ENCODE measurements around the gene COQ6.
"Not testable (repeated sequence)": the region's sequence is repeated elsewhere in the genome, so short reads cannot be mapped to it uniquely, and the experiment has no call there.

The COQ6 gene

GRCh38 chr14:73988065-73988464 is 38.0 kb downstream of the COQ6 start:
- no peak for DNase-seq (ENCODE audit: low spot score)

GRCh38 chr14:73988656-73989055 is 38.6 kb downstream of the COQ6 start:
- DNase-seq (ENCODE audit: low spot score), result not testable (repeated sequence)

DNA sequence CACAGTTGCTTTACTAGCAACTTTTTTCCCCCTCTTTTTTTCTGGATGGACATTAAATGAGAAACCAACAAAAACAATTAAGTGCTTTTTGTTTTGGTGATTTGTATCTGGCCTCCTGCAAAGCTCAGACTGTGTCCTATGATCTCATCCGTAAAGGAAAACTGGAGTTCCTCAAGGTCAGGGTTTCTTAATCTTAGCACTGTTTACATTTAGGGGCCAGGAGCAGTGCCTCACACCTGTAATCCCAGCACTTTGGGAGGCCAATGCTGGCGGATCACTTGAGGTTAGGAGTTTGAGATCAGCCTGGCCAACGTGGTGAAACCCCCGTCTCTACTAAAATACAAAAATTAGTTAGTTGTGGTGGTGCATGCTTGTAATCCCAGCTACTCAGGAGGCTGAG is 41.0 kb downstream of the COQ6 start:
- no peak for DNase-seq (ENCODE audit: low spot score)

GRCh38 chr14:73994926-73995325 is 44.8 kb downstream of the COQ6 start:
- not testable (repeated sequence) for DNase-seq (ENCODE audit: low spot score)

DNA sequence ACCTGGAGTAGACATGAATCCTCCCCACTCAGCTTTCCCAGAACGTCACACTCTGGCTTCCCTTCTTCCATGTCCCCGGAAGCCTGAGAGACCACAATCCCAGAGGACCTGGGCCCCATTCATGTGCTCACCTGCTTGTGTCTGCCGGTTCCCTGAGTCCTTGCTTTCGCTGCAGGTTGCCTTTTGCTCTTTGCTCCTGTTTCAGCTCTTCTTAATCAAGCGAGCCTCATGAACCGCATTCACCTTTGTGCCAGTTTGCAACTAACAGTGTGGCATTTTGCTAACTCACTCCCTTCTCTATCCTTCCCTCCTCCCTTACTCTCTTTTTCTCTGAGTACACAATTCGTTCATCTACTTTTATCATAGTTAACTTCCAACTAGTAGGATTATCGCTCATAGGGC is 45.9 kb downstream of the COQ6 start:
- no peak for DNase-seq (ENCODE audit: low spot score)

DNA sequence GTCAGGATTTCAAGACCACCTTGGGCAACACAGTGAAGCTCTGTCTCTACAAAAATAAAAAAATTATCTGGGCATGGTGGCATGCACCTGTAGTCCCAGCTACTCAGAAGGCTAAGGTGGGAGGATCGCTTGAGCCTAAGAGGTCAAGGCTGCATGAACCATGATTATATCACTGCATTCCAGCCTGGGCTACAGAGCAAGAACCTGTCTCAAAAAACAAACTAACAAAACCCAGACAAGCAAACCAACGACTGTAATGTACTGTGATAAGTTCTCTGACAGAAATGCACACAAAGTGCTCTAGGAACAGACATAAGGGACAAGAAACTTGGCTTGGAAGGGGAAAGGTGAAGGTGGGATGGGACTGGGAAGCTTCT is 46.6 kb downstream of the COQ6 start:
- DNase-seq (ENCODE audit: low spot score), result no peak

GRCh38 chr14:73997108-73997943 is 47.2 kb downstream of the COQ6 start:
- DNase-seq (ENCODE audit: low spot score), result no peak

DNA sequence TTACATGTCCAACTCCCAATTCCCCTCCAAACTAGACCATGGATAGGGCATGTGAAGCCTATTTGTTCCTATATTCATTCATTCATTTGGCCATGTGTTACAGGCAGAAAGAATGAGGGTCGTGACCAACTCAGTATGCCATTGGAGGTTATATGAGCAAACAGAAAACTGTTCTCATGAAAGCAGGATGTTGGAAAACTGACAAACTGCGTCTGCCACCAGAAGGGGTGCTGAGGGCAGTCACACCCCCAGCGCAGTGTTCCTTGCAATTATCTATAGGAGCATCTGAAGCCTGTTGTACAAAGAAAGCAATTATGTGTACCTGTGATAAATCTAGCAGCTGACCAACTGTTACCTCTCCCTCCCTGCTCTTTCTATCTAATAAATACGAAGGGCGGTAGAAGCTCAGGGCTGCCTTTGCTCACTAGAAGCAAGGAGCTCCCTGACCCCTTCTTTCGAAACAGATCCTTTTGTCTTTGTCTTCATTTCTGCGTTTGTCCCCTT is 47.9 kb downstream of the COQ6 start:
- DNase-seq (ENCODE audit: low spot score), result no peak

GRCh38 chr14:73998726-73999125 is 48.6 kb downstream of the COQ6 start:
- no peak for DNase-seq (ENCODE audit: low spot score)

DNA sequence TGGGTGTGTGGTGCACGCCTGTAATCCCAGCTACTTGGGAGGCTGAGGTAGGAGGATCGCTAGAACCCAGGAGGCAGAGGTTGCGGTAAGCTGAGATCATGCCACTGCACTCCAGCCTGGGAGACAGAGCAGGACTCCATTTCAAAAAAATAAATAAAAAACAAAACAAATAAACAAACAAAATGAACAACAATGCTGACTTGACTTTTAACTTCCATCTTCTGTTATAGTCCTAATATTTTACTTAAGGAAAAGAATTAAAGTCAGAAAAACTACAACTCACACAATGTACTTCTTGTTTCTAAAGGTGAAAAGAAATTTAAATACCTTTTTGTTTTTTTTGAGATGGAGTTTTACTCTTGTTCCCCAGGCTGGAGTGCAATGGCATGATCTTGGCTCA is 55.6 kb downstream of the COQ6 start:
- not testable (repeated sequence) for DNase-seq (ENCODE audit: low spot score)

GRCh38 chr14:74008843-74009499 is 58.9 kb downstream of the COQ6 start:
- DNase-seq (ENCODE audit: low spot score), result no peak
